H1 (cell line): ENCODE data around the gene POU5F1. TPM values are rescaled to one million over a fixed set of nuclear protein-coding genes. Genes with fewer than 3 reads are reported as not detected.

Experiments used
- ASH2L ChIP-seq: fragments of 200-600, 300-600 bp; sonication (generic); IDR thresholded peaks from one replicate; pipeline ENCODE4 v1.7.1; 2017; ENCODE audit warnings: low read length
- ATF3 ChIP-seq: IDR thresholded peaks from 2 replicates; pipeline ENCODE4 v1.6.1; 2011; ENCODE audit warnings: low read depth, mild to moderate bottlenecking, low read length; ENCODE audit not compliant: insufficient read depth
- BACH1 ChIP-seq: IDR thresholded peaks from 2 replicates; pipeline ENCODE4 v1.6.1; 2012; ENCODE audit warnings: low read length, improper control_type of control experiment
- CBX8 ChIP-seq: fragments of 300-800, 300-1000 bp; sonication (generic); IDR thresholded peaks from 2 replicates; pipeline ENCODE4 v1.7.1; 2016; ENCODE audit warnings: low read depth, low read length, borderline replicate concordance
- CEBPB ChIP-seq: IDR thresholded peaks from 2 replicates; pipeline ENCODE4 v1.6.1; 2012; ENCODE audit warnings: low read depth, low read length
- E2F6 ChIP-seq: IDR thresholded peaks from 2 replicates; pipeline ENCODE4 v1.6.1; 2012; ENCODE audit warnings: inconsistent platforms
- EP300 ChIP-seq, 2 experiments: IDR thresholded peaks; 1 replicate in 1 of 2; 2 replicates in 1 of 2; pipeline ENCODE4 v1.6.1; 2011 to 2012; ENCODE audit warnings: low read depth in 2 of 2, low read length in 2 of 2, mild to moderate bottlenecking in 2 of 2, borderline replicate concordance in 1 of 2, inconsistent platforms in 1 of 2, moderate library complexity in 1 of 2
- EZH2 ChIP-seq: fragments of 200-600 bp; sonication (generic); IDR thresholded peaks from 2 replicates; pipeline ENCODE4 v1.7.1; 2012; ENCODE audit warnings: low read depth, mild to moderate bottlenecking, moderate library complexity, low read length, inconsistent platforms; ENCODE audit not compliant: severe bottlenecking
- FOSL1 ChIP-seq: IDR thresholded peaks from 2 replicates; pipeline ENCODE4 v1.6.1; 2011; ENCODE audit warnings: mild to moderate bottlenecking, low read depth, low read length, moderate library complexity; ENCODE audit not compliant: insufficient read depth
- HDAC6 ChIP-seq: IDR thresholded peaks from one replicate; pipeline ENCODE4 v1.7.1; 2012; ENCODE audit warnings: low read depth, mild to moderate bottlenecking, inconsistent platforms, low read length, moderate library complexity
- JUN ChIP-seq: IDR thresholded peaks from 2 replicates; pipeline ENCODE4 v1.6.1; 2011; ENCODE audit warnings: low read depth, mild to moderate bottlenecking, improper control_type of control experiment, low read length
- JUND ChIP-seq: IDR thresholded peaks from 2 replicates; pipeline ENCODE4 v1.6.1; 2011; ENCODE audit warnings: mild to moderate bottlenecking, improper control_type of control experiment, low read length
- KDM5A ChIP-seq: fragments of 200-600 bp; IDR thresholded peaks from 2 replicates; pipeline ENCODE4 v1.7.1; 2012; ENCODE audit warnings: mild to moderate bottlenecking, low read length, inconsistent platforms, mixed read lengths
- MAX ChIP-seq: IDR thresholded peaks from 2 replicates; pipeline ENCODE4 v1.6.1; 2012; ENCODE audit warnings: inconsistent platforms
- RFX5 ChIP-seq: IDR thresholded peaks from 2 replicates; pipeline ENCODE4 v1.6.1; 2011; ENCODE audit warnings: low read depth, low read length, improper control_type of control experiment, borderline replicate concordance
- SIN3A ChIP-seq, 2 experiments: IDR thresholded peaks in 1 of 2; conservative IDR thresholded peaks in 1 of 2; 2 replicates each; pipeline ENCODE4 v1.6.1; 2011 to 2012; ENCODE audit warnings: low read length in 2 of 2, improper control_type of control experiment in 1 of 2, low read depth in 1 of 2, mild to moderate bottlenecking in 1 of 2
- SP1 ChIP-seq: IDR thresholded peaks from 2 replicates; pipeline ENCODE4 v1.6.1; 2011; ENCODE audit warnings: low read depth, low read length
- SP2 ChIP-seq: IDR thresholded peaks from 2 replicates; pipeline ENCODE4 v1.6.1; 2012; ENCODE audit warnings: mild to moderate bottlenecking, low read length, inconsistent platforms
- SP4 ChIP-seq: IDR thresholded peaks from 2 replicates; pipeline ENCODE4 v1.6.1; 2012; ENCODE audit warnings: low read length, inconsistent platforms
- TBP ChIP-seq: IDR thresholded peaks from 2 replicates; pipeline ENCODE4 v1.6.1; 2011; ENCODE audit warnings: low read depth, low read length, improper control_type of control experiment
- TCF12 ChIP-seq: IDR thresholded peaks from 2 replicates; pipeline ENCODE4 v1.6.1; 2011; ENCODE audit warnings: low read depth, mild to moderate bottlenecking, low read length
- TEAD4 ChIP-seq: IDR thresholded peaks from 2 replicates; pipeline ENCODE4 v1.6.1; 2012; ENCODE audit warnings: low read depth, low read length, inconsistent platforms, mixed read lengths
- polyA plus RNA-seq, 7 experiments: library from polyadenylated mRNA; depleted of rRNA in 3 of 7; stranded (reverse) in 5 of 7; unstranded in 2 of 7; fragments of >200 nt in 5 of 7; fragments of 200-250 nt in 2 of 7; gene quantifications; 1 replicate in 5 of 7; 2 replicates in 1 of 7; 4 replicates in 1 of 7; pipeline versions ENCODE4 v1.2.1 to v1.2.3, GENCODE V29; 2011 to 2013; ENCODE audit warnings: missing spikeins in 2 of 7, mixed read lengths in 2 of 7
- total RNA-seq: library from RNA; stranded (reverse); fragmentation: NEBNext Ultra II Directional; extraction: Animal tissue kit (Norgen Biotek cat#: 25700); gene quantifications from 2 replicates; pipeline ENCODE4 v1.2.1, GENCODE V29; 2021

Gene POU5F1
- total and polyA plus RNA-seq, 2 of the 8 experiments (the other 6 are each of a cell fraction or from before 2014, with no cell fraction given) = 2,437 to 2,526 TPM

- TF ChIP-seq CEBPB (no peak), EZH2 (no peak), SIN3A (conservative IDR thresholded peaks at IDR 0.05 in 1 of 2, IDR thresholded peaks at IDR 0.05 in 1 of 2; ENCODE audit: low read depth in 1 of 2, low read length in 2 of 2) (0 out of 4 replicates have a peak, but pooled peaks have one; percentile 43 to 91), RFX5 (no peak), MAX (peak; percentile 57; the same call in 1 of the 2 replicates), SP2 (no peak), TCF12 (0 out of 2 replicates have a peak, but pooled peaks have one; percentile 73), E2F6 (no peak), SP4 (no peak), JUN (no peak), ATF3 (no peak), CBX8 (no peak), JUND (no peak; the same call in 1 of the 2 replicates), FOSL1 (no peak), TBP (peak; percentile 75; the same call in 1 of the 2 replicates), KDM5A (no peak), TEAD4 (peak; percentile 72), SP1 (peak; percentile 92), ASH2L (peak; percentile 83), HDAC6 (no peak), EP300 (IDR thresholded peaks at IDR 0.05; ENCODE audit: borderline replicate concordance in 1 of 2, low read depth in 2 of 2, low read length in 2 of 2) (peak in 1 of 2 experiments; percentile 89; a peak in 1 of 3 replicates), BACH1 (no peak)
Measured at GRCh38 chr6:31172973-31173384, 2.5 kb upstream of the POU5F1 start (continued).
